T-cell (primary cell): ENCODE data around the gene ACVR1B. TPM values are rescaled to one million over a fixed set of nuclear protein-coding genes. Genes with fewer than 3 reads are reported as not detected.

Experiments
- ATAC-seq, 4 experiments: fragments of 200-7000 bp in 3 of 4; fragments of 150-1000 bp in 1 of 4; cut with Tn5 transposase; replicated peaks in 1 of 4; 1 replicate in 3 of 4; 2 replicates in 1 of 4; pipeline ENCODE4 v1.10.0; 2021; ENCODE audit warnings: moderate library complexity in 3 of 4, mild to moderate bottlenecking in 2 of 4, moderate number of reproducible peaks in 1 of 4
- CTCF ChIA-PET, 2 donors: fragments of 300-600 bp; sonication (Branson Sonifier 250); formaldehyde crosslinking; loops; one replicate each; lab custom pipeline; 2022; ENCODE audit warnings: antibody characterized with exemption in 2 of 2; lab: Charles Lee
- POLR2A ChIA-PET, 2 donors: fragments of 300-600 bp; sonication (Branson Sonifier 250); formaldehyde crosslinking; loops; one replicate each; lab custom pipeline; 2022; ENCODE audit warnings: antibody characterized with exemption in 2 of 2; lab: Charles Lee
- DNase-seq, 35 experiments: peaks; one replicate each; pipeline versions ENCODE4 v3.0.0 to v3.0.0-alpha.2; 2013 to 2023
- H3K27ac ChIP-seq: one replicate; pipeline ENCODE4 v1.5.1; 2013; ENCODE audit warnings: low read length
- H3K27me3 ChIP-seq, 2 experiments: replicated peaks in 1 of 2; 1 replicate in 1 of 2; 2 replicates in 1 of 2; pipeline versions ENCODE4 v1.6.1 to v1.7.0; 2013; ENCODE audit warnings: low read length in 1 of 2, mixed read lengths in 1 of 2; ENCODE audit not compliant: control insufficient read depth in 2 of 2, insufficient read depth in 2 of 2; ENCODE audit errors: extremely low read depth in 1 of 2
- H3K36me3 ChIP-seq, 2 donors: 1 replicate in 1 of 2; 2 replicates in 1 of 2; pipeline versions ENCODE4 v1.6.1 to v1.7.0; 2013; ENCODE audit warnings: low read length in 1 of 2; ENCODE audit not compliant: control insufficient read depth in 2 of 2, insufficient read depth in 1 of 2; ENCODE audit errors: extremely low read depth in 1 of 2
- H3K4me1 ChIP-seq, 2 experiments: 1 replicate in 1 of 2; 2 replicates in 1 of 2; pipeline versions ENCODE4 v1.6.1 to v1.7.0; 2013; ENCODE audit warnings: low read length in 2 of 2, mixed read lengths in 1 of 2; ENCODE audit not compliant: insufficient read depth in 2 of 2, control insufficient read depth in 1 of 2; ENCODE audit errors: extremely low read depth in 1 of 2
- H3K4me3 ChIP-seq, 2 donors: 1 replicate in 1 of 2; 2 replicates in 1 of 2; pipeline versions ENCODE4 v1.5.1 to v1.7.0; 2013; ENCODE audit warnings: mild to moderate bottlenecking in 2 of 2, low read length in 1 of 2, moderate library complexity in 1 of 2; ENCODE audit not compliant: control insufficient read depth in 1 of 2; ENCODE audit errors: extremely low read depth in 1 of 2
- H3K9me3 ChIP-seq: 2 replicates; pipeline ENCODE4 v1.7.0; 2013
- H3K27ac Mint-ChIP-seq, 2 donors: one replicate each; pipeline ENCODE4 v1.8.0; 2020 to 2021; ENCODE audit warnings: mild to moderate bottlenecking in 2 of 2, mixed read lengths in 2 of 2
- H3K27me3 Mint-ChIP-seq, 2 donors: one replicate each; pipeline ENCODE4 v1.8.0; 2021 to 2022; ENCODE audit warnings: mixed read lengths in 2 of 2
- H3K36me3 Mint-ChIP-seq: one replicate; pipeline ENCODE4 v1.8.0; 2021; ENCODE audit warnings: mixed read lengths
- H3K4me1 Mint-ChIP-seq, 3 donors: one replicate each; pipeline ENCODE4 v1.8.0; 2020 to 2022; ENCODE audit warnings: mixed read lengths in 3 of 3, mild to moderate bottlenecking in 1 of 3
- H3K4me3 Mint-ChIP-seq, 3 donors: one replicate each; pipeline ENCODE4 v1.8.0; 2020 to 2022; ENCODE audit warnings: mild to moderate bottlenecking in 3 of 3, mixed read lengths in 3 of 3, moderate library complexity in 3 of 3
- H3K9me3 Mint-ChIP-seq, 3 donors: one replicate each; pipeline ENCODE4 v1.8.0; 2020 to 2022; ENCODE audit warnings: mixed read lengths in 3 of 3
- WGBS: methylation state at CpG from one replicate; pipeline ENCODE4 v1.1.5; 2013; ENCODE audit warnings: missing lambda C conversion rate; ENCODE audit not compliant: insufficient coverage; 5-methylcytosine and 5-hydroxymethylcytosine counted together
- total RNA-seq, 35 experiments: library from RNA in 6 of 35; stranded (reverse) in 6 of 35; fragments of 120-200 nt in 1 of 35; gene quantifications; one replicate each; pipeline versions ENCODE4 v1.2.1 to v1.2.4 and lab custom pipeline; 2013 to 2026

Gene ACVR1B
- total RNA-seq, 5 donors from 2014 or later (not counting 1 experiment from before 2014, with no cell fraction given), result 9.0 to 12.6 (median 11.8) TPM

DNA sequence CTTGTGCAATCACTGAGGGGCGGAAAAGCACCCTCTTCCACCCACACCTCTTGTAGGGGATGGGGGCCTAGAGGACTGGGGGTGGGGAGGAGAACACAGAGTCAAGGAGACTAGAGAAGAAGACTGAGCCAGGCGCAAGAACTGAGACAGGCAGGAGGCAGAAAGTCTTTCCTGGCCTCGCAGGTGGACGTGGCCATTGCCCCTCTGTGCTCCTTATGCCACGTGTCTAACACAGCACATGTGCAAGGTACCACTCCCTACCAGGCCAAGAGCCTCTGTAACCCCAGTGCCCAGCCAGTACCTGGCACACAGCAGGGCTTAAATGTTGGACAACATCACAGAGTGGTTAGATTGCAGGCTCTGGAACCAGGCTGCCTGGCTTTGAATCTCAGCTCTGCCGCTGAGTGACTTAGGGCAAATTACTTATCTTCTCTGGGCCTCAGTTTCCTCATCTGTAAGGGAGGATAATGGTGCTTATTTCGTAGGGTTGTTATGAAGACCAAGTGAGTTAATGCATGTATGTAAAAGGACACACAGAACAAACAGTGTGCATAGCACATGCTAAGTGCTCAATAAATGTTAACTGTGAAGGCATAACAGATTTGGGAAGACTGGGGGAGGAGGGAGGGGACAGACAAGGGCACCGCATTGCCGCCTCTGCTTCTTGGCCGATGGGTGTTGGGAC is 53.9 kb downstream of the ACVR1B start:
- Mint-ChIP-seq H3K27me3 (no peaks in the 10 kb centered on the region), H3K4me1 (peaks cover 16 to 29% (median 26%) of the 10 kb centered on the region in 3 donors), H3K36me3 (no peaks in the 10 kb centered on the region), H3K27ac (peak overlapping the region in 1 of 2 donors; percentile 10), H3K9me3 (no peaks in the 10 kb centered on the region), H3K4me3 (peak overlapping the region; percentile 73 to 82 (median 81))
- peaks cover 3 to 35% of the 10 kb centered on the region in 2 experiments for H3K4me1 ChIP-seq
- no peak overlapping the region for H3K27ac ChIP-seq
- ATAC-seq (no peak), DNase-seq (no peak)
- H3K9me3 ChIP-seq, result no peaks in the 10 kb centered on the region
- H3K27me3 ChIP-seq, result peaks cover 0 to 28% of the 10 kb centered on the region in 2 experiments
- ChIA-PET POLR2A (no interaction called here), CTCF (interaction anchor here (0.8 to 2.4 kb wide), 5 partner anchors 12 to 27 kb away, joined by 3 to 18 read pairs (median 9); no protein-coding TSS in a partner anchor)
- H3K36me3 ChIP-seq, result peaks cover 0 to 2% of the 10 kb centered on the region in 2 donors
- H3K4me3 ChIP-seq, result no peak overlapping the region
- WGBS, result 75% methylated on average over 6 of the region's 10 CpGs

DNA sequence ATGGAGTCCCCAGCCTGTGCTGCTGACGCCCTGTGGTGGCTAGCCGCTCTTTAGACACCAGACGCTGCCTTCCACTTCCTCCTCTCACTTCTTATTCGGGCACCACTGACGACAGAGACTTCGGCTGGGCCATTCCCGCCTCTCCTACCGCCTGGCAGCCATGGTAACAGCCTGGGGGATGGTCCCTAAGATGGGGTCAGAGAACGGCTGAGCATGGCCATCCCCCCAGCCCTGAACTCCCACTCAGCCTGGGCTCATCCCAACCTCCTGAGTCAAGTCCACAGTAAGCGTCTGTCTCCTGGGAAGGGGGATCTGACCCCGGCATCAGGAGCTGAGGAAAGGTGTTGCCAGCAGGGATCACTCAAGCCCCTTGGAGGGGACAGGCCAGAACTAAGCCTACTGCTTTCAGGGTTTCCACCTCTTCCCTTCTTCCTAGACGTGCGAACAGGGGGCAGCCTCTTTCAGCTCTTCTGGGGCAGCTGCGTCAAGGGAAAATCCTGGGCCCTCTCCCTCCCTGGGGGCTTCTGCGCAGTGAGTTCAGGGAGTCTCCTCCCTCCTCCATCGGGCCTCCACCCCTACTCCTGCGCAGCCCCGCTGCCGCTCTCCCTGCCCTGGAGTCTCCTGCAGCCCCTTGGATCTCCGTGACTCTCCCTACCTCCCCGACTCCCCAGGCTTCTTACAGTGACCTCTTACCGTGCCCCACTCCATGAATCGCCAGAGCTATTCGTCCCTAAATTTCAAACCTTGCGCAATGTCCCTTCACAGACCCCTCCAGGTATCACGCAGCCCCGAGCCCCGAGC is 54.6 kb downstream of the ACVR1B start:
- H3K9me3 Mint-ChIP-seq, result no peaks in the 10 kb centered on the region
- H3K4me1 Mint-ChIP-seq, result peaks cover 16 to 29% (median 26%) of the 10 kb centered on the region in 3 donors
- ATAC-seq (no peak), DNase-seq (peak in 18 of 35 experiments; percentile 20 to 71 (median 37))
- peaks cover 6% of the 10 kb centered on the region for H3K36me3 Mint-ChIP-seq
- CTCF ChIA-PET, result interaction anchor here (0.5 to 2.0 kb wide), 9 partner anchors 13 to 120 kb away, joined by 3 to 19 read pairs (median 4); no protein-coding TSS in a partner anchor
- Histone ChIP-seq H3K9me3 (no peaks in the 10 kb centered on the region), H3K27me3 (peaks cover 0 to 28% of the 10 kb centered on the region in 2 experiments), H3K36me3 (peaks cover 0 to 7% of the 10 kb centered on the region in 2 donors), H3K27ac (no peak overlapping the region), H3K4me3 (peak overlapping the region in 1 of 2 donors; percentile 34), H3K4me1 (peaks cover 3 to 35% of the 10 kb centered on the region in 2 experiments)
- H3K27me3 Mint-ChIP-seq, result no peaks in the 10 kb centered on the region
- POLR2A ChIA-PET, result interaction anchor here (0.6 to 1.6 kb wide), 17 partner anchors 10 to 63 kb away, joined by 3 to 16 read pairs (median 5); partner anchors contain the start of gene NR4A1 (in 1 of the 2)
- H3K27ac Mint-ChIP-seq, result peak overlapping the region; percentile 44 to 69
- H3K4me3 Mint-ChIP-seq, result peak overlapping the region; percentile 73 to 82 (median 81)
- WGBS, result 29% methylated on average over 21 of the region's 28 CpGs

DNA sequence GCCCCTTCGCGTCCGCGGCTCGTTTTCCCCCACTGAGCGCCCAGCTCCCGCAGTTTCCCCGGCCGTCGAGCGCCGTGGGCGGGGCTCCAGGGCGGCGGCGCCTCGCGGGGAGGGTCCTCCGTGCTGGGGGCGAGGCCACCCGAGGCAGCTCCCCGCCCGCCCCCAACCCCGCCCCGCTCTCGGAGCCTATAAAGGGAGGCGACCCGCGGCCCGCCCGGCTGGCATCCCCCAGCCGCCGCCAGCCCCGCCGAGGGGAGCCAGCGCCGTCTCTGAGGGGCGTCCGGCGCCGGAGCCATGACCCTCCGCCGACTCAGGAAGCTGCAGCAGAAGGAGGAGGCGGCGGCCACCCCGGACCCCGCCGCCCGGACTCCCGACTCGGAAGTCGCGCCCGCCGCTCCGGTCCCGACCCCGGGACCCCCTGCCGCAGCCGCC is 55.2 kb downstream of the ACVR1B start, which contains the start of gene TAMALIN:
Gene TAMALIN (plus strand): TSS at position 221 of the 432 bp plus-strand sequence. CDS start 74 bp downstream, at position 295.
- CTCF ChIA-PET, result interaction anchor here (0.6 to 2.0 kb wide), 8 partner anchors 13 to 120 kb away, joined by 3 to 19 read pairs (median 4); no protein-coding TSS in a partner anchor
- Histone ChIP-seq H3K27me3 (peaks cover 0 to 28% of the 10 kb centered on the region in 2 experiments), H3K4me3 (peak within 1 kb of the TSS; percentile 66 to 80), H3K27ac (peak within 1 kb of the TSS; percentile 87), H3K4me1 (peaks cover 3 to 35% of the 10 kb centered on the region in 2 experiments), H3K9me3 (no peaks in the 10 kb centered on the region), H3K36me3 (peaks cover 0 to 10% of the 10 kb centered on the region in 2 donors)
- WGBS, result under 1% methylated on average over 59 of the region's 60 CpGs
- H3K4me1 Mint-ChIP-seq, result peaks cover 16 to 29% (median 26%) of the 10 kb centered on the region in 3 donors
- H3K36me3 Mint-ChIP-seq, result peaks cover 10% of the 10 kb centered on the region
- ATAC-seq (peak; percentile 69 to 83 (median 79)), DNase-seq (peak; percentile 66 to 91 (median 79))
- no peaks in the 10 kb centered on the region for H3K9me3 Mint-ChIP-seq
- H3K27ac Mint-ChIP-seq, result peak within 1 kb of the TSS; percentile 88 to 89
- no peaks in the 10 kb centered on the region for H3K27me3 Mint-ChIP-seq
- POLR2A ChIA-PET, result interaction anchor here (0.6 to 1.6 kb wide), 17 partner anchors 9 to 62 kb away, joined by 3 to 16 read pairs (median 5); partner anchors contain the start of gene NR4A1 (in 1 of the 2)
- peak within 1 kb of the TSS; percentile 86 to 89 (median 89) for H3K4me3 Mint-ChIP-seq

DNA sequence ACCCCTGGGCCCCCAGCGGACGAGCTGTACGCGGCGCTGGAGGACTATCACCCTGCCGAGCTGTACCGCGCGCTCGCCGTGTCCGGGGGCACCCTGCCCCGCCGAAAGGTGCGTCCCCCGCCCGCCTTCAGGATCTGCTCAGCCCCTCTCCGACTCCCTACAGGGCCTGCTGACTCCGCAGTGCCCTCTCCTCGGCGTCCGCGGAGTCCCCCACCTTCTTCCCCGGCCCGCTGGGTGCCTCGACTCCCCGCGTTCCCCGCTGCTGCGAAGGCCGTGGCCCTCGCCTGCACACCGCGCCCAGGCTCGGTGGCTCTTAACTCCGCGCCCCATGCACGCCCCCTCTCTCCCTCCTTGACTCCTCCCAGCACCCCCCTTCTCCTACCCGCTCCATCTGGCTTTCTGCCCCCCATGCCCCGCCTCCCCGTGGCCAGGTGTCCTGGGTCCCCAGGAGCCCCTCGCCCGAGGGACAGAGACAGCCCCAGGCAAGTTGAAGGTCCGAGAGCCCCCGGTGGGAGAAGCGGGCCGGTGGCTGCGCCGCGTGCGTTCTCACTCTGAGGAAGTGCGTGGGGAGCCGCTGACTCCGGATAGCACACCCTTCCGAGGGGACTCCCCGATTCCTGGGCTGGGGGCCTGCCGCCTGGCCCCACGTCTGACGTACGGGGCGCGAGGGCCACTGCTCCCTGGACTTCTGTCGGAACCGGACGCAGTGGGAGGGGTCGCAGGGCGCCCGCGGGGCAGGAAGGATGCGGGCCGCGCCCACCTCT is 55.8 kb downstream of the ACVR1B start:
- CTCF ChIA-PET, result interaction anchor here (0.9 to 2.0 kb wide), 6 partner anchors 14 to 26 kb away, joined by 4 to 19 read pairs (median 10); no protein-coding TSS in a partner anchor

DNA sequence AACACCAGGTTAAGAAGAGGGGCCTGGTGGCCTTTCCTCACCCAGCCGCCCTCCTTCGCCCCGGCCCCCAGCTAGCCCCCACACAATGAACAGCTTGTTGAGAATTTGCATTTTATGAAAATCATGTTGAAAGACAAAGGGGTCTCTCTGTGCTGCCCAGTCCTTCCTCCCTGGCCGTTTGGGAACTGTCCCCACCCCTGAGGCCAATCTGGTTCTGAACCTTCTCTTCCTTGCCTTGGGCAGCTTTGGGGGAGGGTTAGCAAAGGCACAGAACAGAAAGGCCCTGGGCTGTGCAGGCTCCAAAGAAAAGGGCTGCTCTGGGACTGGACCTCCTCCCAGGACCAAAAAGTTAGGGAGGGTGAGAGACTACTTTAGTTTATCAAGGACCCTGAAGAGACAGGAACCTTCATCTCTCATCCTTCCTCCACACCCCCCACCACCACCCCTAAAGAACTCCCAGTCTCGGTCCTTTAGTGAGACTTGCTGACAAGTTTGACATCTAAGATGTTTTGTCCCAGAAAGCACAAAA is 56.5 kb downstream of the ACVR1B start:
- ChIA-PET POLR2A (interaction anchor here (0.6 to 1.0 kb wide), 4 partner anchors 12 to 1504 kb away, joined by 3 to 10 read pairs (median 4); no protein-coding TSS in a partner anchor), CTCF (interaction anchor here in 1 of 2 donors (2.0 kb wide), 1 partner anchor 17 kb away, joined by 19 read pairs; no protein-coding TSS in a partner anchor)
- Mint-ChIP-seq H3K36me3 (peaks cover 13% of the 10 kb centered on the region), H3K27ac (peak overlapping the region; percentile 88 to 89), H3K27me3 (no peaks in the 10 kb centered on the region), H3K4me3 (peak overlapping the region; percentile 86 to 89 (median 89)), H3K4me1 (peaks cover 16 to 29% (median 26%) of the 10 kb centered on the region in 3 donors), H3K9me3 (no peaks in the 10 kb centered on the region)
- H3K4me3 ChIP-seq, result peak overlapping the region; percentile 66 to 80
- peaks cover 0 to 28% of the 10 kb centered on the region in 2 experiments for H3K27me3 ChIP-seq
- whole genome bisulfite sequencing, result 100% methylated on average over 1 of the region's 5 CpGs
- peak overlapping the region; percentile 87 for H3K27ac ChIP-seq
- ATAC-seq, result no peak
- H3K36me3 ChIP-seq, result peaks cover 0 to 14% of the 10 kb centered on the region in 2 donors
- no peaks in the 10 kb centered on the region for H3K9me3 ChIP-seq
- no peak for DNase-seq
- H3K4me1 ChIP-seq, result peaks cover 3 to 35% of the 10 kb centered on the region in 2 experiments

More for the DNA sequence above, 55.8 kb downstream of the ACVR1B start:
- Histone ChIP-seq H3K27me3 (peaks cover 0 to 28% of the 10 kb centered on the region in 2 experiments), H3K9me3 (no peaks in the 10 kb centered on the region), H3K4me3 (peak overlapping the region; percentile 66 to 80), H3K36me3 (peaks cover 0 to 10% of the 10 kb centered on the region in 2 donors), H3K4me1 (peaks cover 3 to 35% of the 10 kb centered on the region in 2 experiments), H3K27ac (peak overlapping the region; percentile 87)
- Mint-ChIP-seq H3K4me3 (peak overlapping the region; percentile 86 to 89 (median 89)), H3K4me1 (peaks cover 16 to 29% (median 26%) of the 10 kb centered on the region in 3 donors), H3K9me3 (no peaks in the 10 kb centered on the region), H3K36me3 (peaks cover 13% of the 10 kb centered on the region), H3K27ac (peak overlapping the region; percentile 88 to 89), H3K27me3 (no peaks in the 10 kb centered on the region)
- POLR2A ChIA-PET, result interaction anchor here (0.9 to 1.6 kb wide), 11 partner anchors 9 to 44 kb away, joined by 3 to 16 read pairs (median 6); partner anchors contain the start of gene NR4A1 (in 1 of the 2)
- under 1% methylated on average over 65 of the region's 72 CpGs for WGBS
- DNase-seq (peak; percentile 29 to 79 (median 55)), ATAC-seq (peak; percentile 55 to 63 (median 62))
